HepG2 (cell line): Measurements from ENCODE around the gene DHTKD1. TPM values are rescaled to one million over a fixed set of nuclear protein-coding genes. Genes with fewer than 3 reads are reported as not detected.
A peak's percentile ranks its signal among the peaks of the same experiment; 100 is the strongest.

Experiments used
- GABPB1 ChIP-seq: IDR thresholded peaks from 2 replicates; pipeline ENCODE4 v1.6.1; 2016; ENCODE audit warnings: mild to moderate bottlenecking, missing genetic modification reagents, moderate library complexity, missing compliant biosample characterization
- KLF12 ChIP-seq: sonication (generic); formaldehyde crosslinking; IDR thresholded peaks from 2 replicates; pipeline ENCODE4 v1.4.0; 2020; ENCODE audit warnings: missing genetic modification reagents, borderline replicate concordance
- NFRKB ChIP-seq: fragments of 450-650 bp; IDR thresholded peaks from 2 replicates; pipeline ENCODE4 v1.6.1; 2017
- NONO ChIP-seq, 2 experiments: fragments of 450-650 bp in 1 of 2; sonication (generic) in 1 of 2; formaldehyde crosslinking in 1 of 2; IDR thresholded peaks in 1 of 2; conservative IDR thresholded peaks in 1 of 2; 2 replicates each; pipeline versions ENCODE4 v1.6.1 to v1.8.0; 2017 to 2022; ENCODE audit warnings: mild to moderate bottlenecking in 1 of 2, missing genetic modification reagents in 1 of 2, moderate library complexity in 1 of 2
- ZNF138 ChIP-seq: sonication (generic); formaldehyde crosslinking; IDR thresholded peaks from 2 replicates; pipeline ENCODE4 v1.5.0; 2020; ENCODE audit warnings: mild to moderate bottlenecking, low read depth, missing genetic modification reagents
- ZNF234 ChIP-seq: sonication (generic); formaldehyde crosslinking; conservative IDR thresholded peaks from 2 replicates; pipeline ENCODE4 v1.5.1; 2020; ENCODE audit warnings: mild to moderate bottlenecking, missing genetic modification reagents
- ZNF552 ChIP-seq: sonication (generic); formaldehyde crosslinking; IDR thresholded peaks from 2 replicates; pipeline ENCODE4 v1.9.0; 2022; ENCODE audit warnings: missing genetic modification reagents, mild to moderate bottlenecking, borderline replicate concordance
- ZNF615 ChIP-seq: sonication (generic); formaldehyde crosslinking; IDR thresholded peaks from 2 replicates; pipeline ENCODE4 v1.5.0; 2020; ENCODE audit warnings: mild to moderate bottlenecking, missing genetic modification reagents, borderline replicate concordance
- ZNF644 ChIP-seq: IDR thresholded peaks from 2 replicates; pipeline ENCODE4 v1.6.1; 2016; ENCODE audit warnings: low read depth
- polyA plus RNA-seq, 8 experiments: library from polyadenylated mRNA; depleted of rRNA in 3 of 8; stranded (reverse) in 7 of 8; unstranded in 1 of 8; fragments of >200 nt; fragmentation: Illumina TruSeq in 4 of 8; extraction: Trizol in 4 of 8; gene quantifications; 2 replicates each; pipeline versions ENCODE4 v1.2.1 to v1.2.3, GENCODE V29; 2011 to 2016; ENCODE audit warnings: low read depth in 4 of 8, missing spikeins in 1 of 8, mixed read lengths in 1 of 8; ENCODE audit not compliant: insufficient read depth in 1 of 8
- total RNA-seq, 5 experiments: library from RNA; depleted of rRNA; stranded (reverse); fragments of >200 nt; fragmentation: Illumina TruSeq; extraction: Trizol; gene quantifications; 2 replicates each; pipeline ENCODE4 v1.2.3, GENCODE V29; 2016; ENCODE audit warnings: low read depth in 1 of 5
- TF ChIP-seq, protein P1 (sequence below): sonication (generic); formaldehyde crosslinking; IDR thresholded peaks from 2 replicates; pipeline ENCODE4 v1.5.0; 2020; ENCODE audit warnings: missing genetic modification reagents
- TF ChIP-seq, protein P2 (sequence below): sonication (generic); formaldehyde crosslinking; IDR thresholded peaks from 2 replicates; pipeline ENCODE4 v1.5.1; 2020; ENCODE audit warnings: mild to moderate bottlenecking, missing genetic modification reagents
- TF ChIP-seq, protein P3 (sequence below): IDR thresholded peaks from 2 replicates; pipeline ENCODE4 v1.6.1; 2016; ENCODE audit warnings: low read depth, control low read depth
- TF ChIP-seq, protein P4 (sequence below): sonication (generic); formaldehyde crosslinking; IDR thresholded peaks from 2 replicates; pipeline ENCODE4 v1.4.0; 2020; ENCODE audit warnings: missing genetic modification reagents, borderline replicate concordance
- TF ChIP-seq, protein P5 (sequence below): sonication (generic); formaldehyde crosslinking; IDR thresholded peaks from 2 replicates; pipeline ENCODE4 v1.5.0; 2020; ENCODE audit warnings: mild to moderate bottlenecking, missing genetic modification reagents, moderate library complexity
- TF ChIP-seq, protein P6 (sequence below): sonication (generic); formaldehyde crosslinking; IDR thresholded peaks from 2 replicates; pipeline ENCODE4 v1.4.0; 2020; ENCODE audit warnings: low read depth, missing genetic modification reagents

The DHTKD1 gene
- total and polyA plus RNA-seq, 2 of the 13 experiments (the other 11 are each of a cell fraction or from before 2014, with no cell fraction given), result 9.6 to 14.1 TPM

DNA sequence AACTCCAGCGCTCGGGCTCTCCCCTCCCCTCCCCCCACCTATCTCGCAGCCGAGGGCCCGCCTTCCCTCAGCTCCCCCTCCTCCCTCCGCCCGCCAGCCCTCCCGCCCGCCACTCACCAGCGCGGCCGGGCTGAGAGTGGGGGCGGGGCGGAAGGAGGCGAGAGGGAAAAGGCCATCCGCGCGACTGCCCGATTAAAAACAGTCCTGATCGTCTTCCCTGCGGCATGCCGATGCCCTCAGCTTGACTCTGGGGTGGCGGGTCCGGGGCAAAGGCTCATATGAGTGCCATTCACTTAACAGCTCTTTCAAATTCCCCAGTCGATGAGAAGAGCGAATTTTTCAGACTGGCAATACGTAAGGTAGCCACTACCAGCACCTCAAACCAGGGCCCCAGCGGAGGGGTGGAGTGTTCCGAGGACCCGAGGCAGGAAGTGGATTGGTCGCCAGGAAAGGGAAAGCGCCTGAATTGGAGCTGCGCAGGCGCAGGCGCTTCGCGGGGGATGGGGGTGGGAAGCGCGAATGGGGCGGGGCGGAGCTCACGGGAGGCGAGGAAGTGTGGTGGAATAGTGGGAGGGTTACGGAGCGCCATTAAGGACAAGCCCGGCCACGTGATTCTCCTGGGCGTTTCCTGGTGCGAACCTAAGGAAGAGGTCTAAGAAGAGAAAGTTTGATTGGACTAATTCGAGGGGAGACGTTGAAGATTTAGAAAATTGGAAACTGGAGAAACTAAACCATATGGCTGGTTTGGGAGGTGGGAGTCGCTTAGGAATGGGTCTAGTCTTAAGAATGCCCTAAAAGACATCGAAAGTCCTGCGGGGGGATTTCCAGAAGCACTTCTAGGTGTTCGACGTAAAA is 25.7 kb upstream of the DHTKD1 start, which contains the start of gene UPF2 (continued):
- TF ChIP-seq, protein P1, sequence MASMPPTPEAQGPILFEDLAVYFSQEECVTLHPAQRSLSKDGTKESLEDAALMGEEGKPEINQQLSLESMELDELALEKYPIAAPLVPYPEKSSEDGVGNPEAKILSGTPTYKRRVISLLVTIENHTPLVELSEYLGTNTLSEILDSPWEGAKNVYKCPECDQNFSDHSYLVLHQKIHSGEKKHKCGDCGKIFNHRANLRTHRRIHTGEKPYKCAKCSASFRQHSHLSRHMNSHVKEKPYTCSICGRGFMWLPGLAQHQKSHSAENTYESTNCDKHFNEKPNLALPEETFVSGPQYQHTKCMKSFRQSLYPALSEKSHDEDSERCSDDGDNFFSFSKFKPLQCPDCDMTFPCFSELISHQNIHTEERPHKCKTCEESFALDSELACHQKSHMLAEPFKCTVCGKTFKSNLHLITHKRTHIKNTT (CRISPR knock-in tag), result no peak
- TF ChIP-seq ZNF234 (CRISPR knock-in tag), result no peak
- TF ChIP-seq, protein P2, sequence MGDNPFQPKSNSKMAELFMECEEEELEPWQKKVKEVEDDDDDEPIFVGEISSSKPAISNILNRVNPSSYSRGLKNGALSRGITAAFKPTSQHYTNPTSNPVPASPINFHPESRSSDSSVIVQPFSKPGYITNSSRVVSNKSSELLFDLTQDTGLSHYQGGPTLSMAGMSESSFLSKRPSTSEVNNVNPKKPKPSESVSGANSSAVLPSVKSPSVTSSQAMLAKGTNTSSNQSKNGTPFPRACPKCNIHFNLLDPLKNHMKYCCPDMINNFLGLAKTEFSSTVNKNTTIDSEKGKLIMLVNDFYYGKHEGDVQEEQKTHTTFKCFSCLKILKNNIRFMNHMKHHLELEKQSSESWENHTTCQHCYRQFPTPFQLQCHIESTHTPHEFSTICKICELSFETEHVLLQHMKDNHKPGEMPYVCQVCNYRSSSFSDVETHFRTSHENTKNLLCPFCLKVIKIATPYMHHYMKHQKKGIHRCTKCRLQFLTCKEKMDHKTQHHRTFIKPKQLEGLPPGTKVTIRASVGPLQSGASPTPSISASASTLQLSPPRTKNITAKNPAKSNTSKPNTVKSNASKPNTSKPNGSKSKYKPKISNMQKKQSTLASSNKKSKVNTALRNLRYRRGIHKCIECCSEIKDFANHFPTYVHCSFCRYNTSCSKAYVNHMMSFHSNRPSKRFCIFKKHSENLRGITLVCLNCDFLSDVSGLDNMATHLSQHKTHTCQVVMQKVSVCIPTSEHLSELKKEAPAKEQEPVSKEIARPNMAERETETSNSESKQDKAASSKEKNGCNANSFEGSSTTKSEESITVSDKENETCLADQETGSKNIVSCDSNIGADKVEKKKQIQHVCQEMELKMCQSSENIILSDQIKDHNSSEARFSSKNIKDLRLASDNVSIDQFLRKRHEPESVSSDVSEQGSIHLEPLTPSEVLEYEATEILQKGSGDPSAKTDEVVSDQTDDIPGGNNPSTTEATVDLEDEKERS (CRISPR knock-in tag), result no peak
- TF ChIP-seq ZNF138 (CRISPR knock-in tag), result no peak
- TF ChIP-seq GABPB1 (CRISPR knock-in tag), result peak; percentile 85
- TF ChIP-seq KLF12 (CRISPR knock-in tag), result peak; percentile 45
- no peak for TF ChIP-seq ZNF644 (CRISPR knock-in tag)
- TF ChIP-seq ZNF615 (CRISPR knock-in tag), result no peak
- no peak for TF ChIP-seq NFRKB
- TF ChIP-seq, protein P3, sequence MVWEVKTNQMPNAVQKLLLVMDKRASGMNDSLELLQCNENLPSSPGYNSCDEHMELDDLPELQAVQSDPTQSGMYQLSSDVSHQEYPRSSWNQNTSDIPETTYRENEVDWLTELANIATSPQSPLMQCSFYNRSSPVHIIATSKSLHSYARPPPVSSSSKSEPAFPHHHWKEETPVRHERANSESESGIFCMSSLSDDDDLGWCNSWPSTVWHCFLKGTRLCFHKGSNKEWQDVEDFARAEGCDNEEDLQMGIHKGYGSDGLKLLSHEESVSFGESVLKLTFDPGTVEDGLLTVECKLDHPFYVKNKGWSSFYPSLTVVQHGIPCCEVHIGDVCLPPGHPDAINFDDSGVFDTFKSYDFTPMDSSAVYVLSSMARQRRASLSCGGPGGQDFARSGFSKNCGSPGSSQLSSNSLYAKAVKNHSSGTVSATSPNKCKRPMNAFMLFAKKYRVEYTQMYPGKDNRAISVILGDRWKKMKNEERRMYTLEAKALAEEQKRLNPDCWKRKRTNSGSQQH (CRISPR knock-in tag), result no peak; the same call in 1 of the 2 replicates
- TF ChIP-seq, protein P4, sequence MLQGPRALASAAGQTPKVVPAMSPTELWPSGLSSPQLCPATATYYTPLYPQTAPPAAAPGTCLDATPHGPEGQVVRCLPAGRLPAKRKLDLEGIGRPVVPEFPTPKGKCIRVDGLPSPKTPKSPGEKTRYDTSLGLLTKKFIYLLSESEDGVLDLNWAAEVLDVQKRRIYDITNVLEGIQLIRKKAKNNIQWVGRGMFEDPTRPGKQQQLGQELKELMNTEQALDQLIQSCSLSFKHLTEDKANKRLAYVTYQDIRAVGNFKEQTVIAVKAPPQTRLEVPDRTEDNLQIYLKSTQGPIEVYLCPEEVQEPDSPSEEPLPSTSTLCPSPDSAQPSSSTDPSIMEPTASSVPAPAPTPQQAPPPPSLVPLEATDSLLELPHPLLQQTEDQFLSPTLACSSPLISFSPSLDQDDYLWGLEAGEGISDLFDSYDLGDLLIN (CRISPR knock-in tag), result no peak
- TF ChIP-seq, protein P5, sequence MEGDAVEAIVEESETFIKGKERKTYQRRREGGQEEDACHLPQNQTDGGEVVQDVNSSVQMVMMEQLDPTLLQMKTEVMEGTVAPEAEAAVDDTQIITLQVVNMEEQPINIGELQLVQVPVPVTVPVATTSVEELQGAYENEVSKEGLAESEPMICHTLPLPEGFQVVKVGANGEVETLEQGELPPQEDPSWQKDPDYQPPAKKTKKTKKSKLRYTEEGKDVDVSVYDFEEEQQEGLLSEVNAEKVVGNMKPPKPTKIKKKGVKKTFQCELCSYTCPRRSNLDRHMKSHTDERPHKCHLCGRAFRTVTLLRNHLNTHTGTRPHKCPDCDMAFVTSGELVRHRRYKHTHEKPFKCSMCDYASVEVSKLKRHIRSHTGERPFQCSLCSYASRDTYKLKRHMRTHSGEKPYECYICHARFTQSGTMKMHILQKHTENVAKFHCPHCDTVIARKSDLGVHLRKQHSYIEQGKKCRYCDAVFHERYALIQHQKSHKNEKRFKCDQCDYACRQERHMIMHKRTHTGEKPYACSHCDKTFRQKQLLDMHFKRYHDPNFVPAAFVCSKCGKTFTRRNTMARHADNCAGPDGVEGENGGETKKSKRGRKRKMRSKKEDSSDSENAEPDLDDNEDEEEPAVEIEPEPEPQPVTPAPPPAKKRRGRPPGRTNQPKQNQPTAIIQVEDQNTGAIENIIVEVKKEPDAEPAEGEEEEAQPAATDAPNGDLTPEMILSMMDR (CRISPR knock-in tag), result no peak
- TF ChIP-seq NONO (IDR thresholded peaks at IDR 0.05), result no peak
- 0 out of 2 replicates have a peak, but pooled peaks have one; percentile 73 for TF ChIP-seq NONO (CRISPR knock-in tag; conservative IDR thresholded peaks at IDR 0.05)
- no peak for TF ChIP-seq ZNF552 (CRISPR knock-in tag)
- TF ChIP-seq, protein P6, sequence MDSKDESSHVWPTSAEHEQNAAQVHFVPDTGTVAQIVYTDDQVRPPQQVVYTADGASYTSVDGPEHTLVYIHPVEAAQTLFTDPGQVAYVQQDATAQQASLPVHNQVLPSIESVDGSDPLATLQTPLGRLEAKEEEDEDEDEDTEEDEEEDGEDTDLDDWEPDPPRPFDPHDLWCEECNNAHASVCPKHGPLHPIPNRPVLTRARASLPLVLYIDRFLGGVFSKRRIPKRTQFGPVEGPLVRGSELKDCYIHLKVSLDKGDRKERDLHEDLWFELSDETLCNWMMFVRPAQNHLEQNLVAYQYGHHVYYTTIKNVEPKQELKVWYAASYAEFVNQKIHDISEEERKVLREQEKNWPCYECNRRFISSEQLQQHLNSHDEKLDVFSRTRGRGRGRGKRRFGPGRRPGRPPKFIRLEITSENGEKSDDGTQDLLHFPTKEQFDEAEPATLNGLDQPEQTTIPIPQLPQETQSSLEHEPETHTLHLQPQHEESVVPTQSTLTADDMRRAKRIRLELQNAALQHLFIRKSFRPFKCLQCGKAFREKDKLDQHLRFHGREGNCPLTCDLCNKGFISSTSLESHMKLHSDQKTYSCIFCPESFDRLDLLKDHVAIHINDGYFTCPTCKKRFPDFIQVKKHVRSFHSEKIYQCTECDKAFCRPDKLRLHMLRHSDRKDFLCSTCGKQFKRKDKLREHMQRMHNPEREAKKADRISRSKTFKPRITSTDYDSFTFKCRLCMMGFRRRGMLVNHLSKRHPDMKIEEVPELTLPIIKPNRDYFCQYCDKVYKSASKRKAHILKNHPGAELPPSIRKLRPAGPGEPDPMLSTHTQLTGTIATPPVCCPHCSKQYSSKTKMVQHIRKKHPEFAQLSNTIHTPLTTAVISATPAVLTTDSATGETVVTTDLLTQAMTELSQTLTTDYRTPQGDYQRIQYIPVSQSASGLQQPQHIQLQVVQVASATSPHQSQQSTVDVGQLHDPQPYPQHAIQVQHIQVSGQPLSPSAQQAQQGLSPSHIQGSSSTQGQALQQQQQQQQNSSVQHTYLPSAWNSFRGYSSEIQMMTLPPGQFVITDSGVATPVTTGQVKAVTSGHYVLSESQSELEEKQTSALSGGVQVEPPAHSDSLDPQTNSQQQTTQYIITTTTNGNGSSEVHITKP (CRISPR knock-in tag), result no peak
